PC-3 (cell line): ENCODE data around the gene SPRN. TPM values are rescaled to one million over a fixed set of nuclear protein-coding genes. Genes with fewer than 3 reads are reported as not detected.

Experiments used
- ATAC-seq: fragments of 200-7000 bp; cut with Tn5 transposase; 2 replicates; pipeline ENCODE4 v1.9.1; 2020; ENCODE audit warnings: mild to moderate bottlenecking, moderate library complexity
- BruUV-seq: library from RNA; stranded (reverse); fragments of 400-500 nt; replicated peaks from 2 replicates; lab custom pipeline; 2021; lab: Mats Ljungman, UMichigan
- CTCF ChIA-PET: fragments of 300-600 bp; sonication (Branson Sonifier 250); formaldehyde crosslinking; loops from one replicate; lab custom pipeline; 2022; ENCODE audit warnings: antibody characterized with exemption; lab: Charles Lee
- POLR2A ChIA-PET: fragments of 300-600 bp; sonication (Branson Sonifier 250); formaldehyde crosslinking; loops from one replicate; lab custom pipeline; 2022; ENCODE audit warnings: antibody characterized with exemption; ENCODE audit not compliant: unreplicated experiment; lab: Charles Lee
- DNase-seq: peaks from one replicate; pipeline ENCODE4 v3.0.0-alpha.2; 2015
- H2AFZ ChIP-seq: fragments of 300-600 bp; sonication (generic); 2 replicates; pipeline ENCODE4 v1.6.0; 2016; ENCODE audit warnings: antibody characterized with exemption, low read length
- H3F3A ChIP-seq: fragments of 300-600 bp; sonication (generic); one replicate; pipeline ENCODE4 v1.6.0; 2017; ENCODE audit warnings: antibody characterized with exemption, low read length, control low read depth, mild to moderate bottlenecking; ENCODE audit not compliant: unreplicated experiment
- H3K27ac ChIP-seq: fragments of 300-600 bp; sonication (generic); 2 replicates; pipeline ENCODE4 v1.5.1; 2016; ENCODE audit warnings: mild to moderate bottlenecking, low read length
- H3K27me3 ChIP-seq: fragments of 300-600 bp; sonication (generic); 2 replicates; pipeline ENCODE4 v1.6.1; 2016; ENCODE audit warnings: low read length, mixed read lengths
- H3K36me3 ChIP-seq: fragments of 300-600 bp; sonication (generic); 2 replicates; pipeline ENCODE4 v1.6.1; 2016; ENCODE audit warnings: low read depth, mixed run types, low read length, mixed read lengths
- H3K4me1 ChIP-seq: fragments of 300-600 bp; sonication (generic); 2 replicates; pipeline ENCODE4 v1.5.1; 2016; ENCODE audit warnings: low read length; ENCODE audit not compliant: insufficient read depth
- H3K4me2 ChIP-seq: fragments of 300-600 bp; sonication (generic); 2 replicates; pipeline ENCODE4 v1.6.0; 2016; ENCODE audit warnings: low read length
- H3K4me3 ChIP-seq: fragments of 300-600 bp; sonication (generic); 2 replicates; pipeline ENCODE4 v1.5.1; 2016; ENCODE audit warnings: mild to moderate bottlenecking, low read length, mixed read lengths
- H3K79me2 ChIP-seq: fragments of 300-600 bp; sonication (generic); 2 replicates; pipeline ENCODE4 v1.6.1; 2017; ENCODE audit warnings: low read length, mixed read lengths
- H3K9ac ChIP-seq: fragments of 300-600 bp; sonication (generic); 2 replicates; pipeline ENCODE4 v1.6.0; 2016; ENCODE audit warnings: mild to moderate bottlenecking, low read length
- H3K9me2 ChIP-seq: fragments of 300-600 bp; sonication (generic); replicated peaks from 2 replicates; pipeline ENCODE4 v1.6.1; 2016; ENCODE audit warnings: mixed run types, low read length, mixed read lengths
- H3K9me3 ChIP-seq: fragments of 300-600 bp; sonication (generic); 2 replicates; pipeline ENCODE4 v1.6.1; 2016; ENCODE audit warnings: low read length, mixed read lengths
- H4K20me1 ChIP-seq: fragments of 300-600 bp; sonication (generic); 2 replicates; pipeline ENCODE4 v1.6.1; 2016; ENCODE audit warnings: low read length, mixed read lengths
- CTCF ChIP-seq: fragments of 300-600 bp; sonication (generic); conservative IDR thresholded peaks from 2 replicates; pipeline ENCODE4 v1.5.1; 2017; ENCODE audit warnings: antibody characterized with exemption, low read depth, mild to moderate bottlenecking, low read length
- EZH2 ChIP-seq: fragments of 300-600 bp; sonication (generic); IDR thresholded peaks from one replicate; pipeline ENCODE4 v1.6.1; 2017; ENCODE audit warnings: antibody characterized with exemption, mild to moderate bottlenecking, low read length; ENCODE audit not compliant: unreplicated experiment
- EZH2phosphoT487 ChIP-seq: fragments of 300-600 bp; sonication (generic); IDR thresholded peaks from 2 replicates; pipeline ENCODE4 v1.6.1; 2018; ENCODE audit warnings: mild to moderate bottlenecking, antibody characterized with exemption, low read length, borderline replicate concordance
- intact Hi-C: fragments of 100-400 bp; cut with micrococcal nuclease; formaldehyde crosslinking; loops from 2 replicates; pipeline ENCODE4 v1.9.0; 2023
- total RNA-seq: library from RNA; depleted of rRNA; stranded (reverse); fragments of >200 nt; gene quantifications from 2 replicates; pipeline ENCODE4 v1.2.3, GENCODE V29; 2014

Gene SPRN
- total RNA-seq, 1 experiment from 2014 or later: not detected

- CTCF ChIA-PET: no interaction called here
- BruUV-seq: no TSS peak
Measured at GRCh38 chr10:133378251-133379096, 46.0 kb downstream of the SPRN start.

GRCh38 chr10:133377818-133378250 lies 46.6 kb downstream of the SPRN start:
- CTCF ChIA-PET: no interaction called here
- no peak overlapping the region for H3K27ac ChIP-seq
- peak overlapping the region; percentile 97 for H3K4me2 ChIP-seq
- no TSS peak for BruUV-seq
- H3F3A ChIP-seq: no peaks in the 10 kb centered on the region
- H3K9me3 ChIP-seq: no peaks in the 10 kb centered on the region
- peak overlapping the region; percentile 36; the same call in 1 of the 2 replicates for H3K9ac ChIP-seq
- no peaks in the 10 kb centered on the region for H4K20me1 ChIP-seq
- peak overlapping the region; percentile 75 for H3K4me3 ChIP-seq
- H3K9me2 ChIP-seq: no peaks in the 10 kb centered on the region
- DNase-seq: no peak
- POLR2A ChIA-PET: no interaction called here
- ATAC-seq: peak; percentile 3
- intact Hi-C loops: no loop called here
- peak overlapping the region; percentile 88 for H2AFZ ChIP-seq
- H3K79me2 ChIP-seq: no peaks in the 10 kb centered on the region
- TF ChIP-seq CTCF (no peak), EZH2phosphoT487 (no peak), EZH2 (no peak)
- peaks cover 3% of the 10 kb centered on the region; the same call in 1 of the 2 replicates for H3K4me1 ChIP-seq
- H3K27me3 ChIP-seq: no peaks in the 10 kb centered on the region
- no peaks in the 10 kb centered on the region for H3K36me3 ChIP-seq

More at GRCh38 chr10:133378251-133379096, 46.0 kb downstream of the SPRN start:
- no peaks in the 10 kb centered on the region for H3K36me3 ChIP-seq
- ATAC-seq (peak; percentile 61), DNase-seq (peak; percentile 27)
- H3K27ac ChIP-seq: no peak overlapping the region
- H3K79me2 ChIP-seq: no peaks in the 10 kb centered on the region
- peaks cover 3% of the 10 kb centered on the region; the same call in 1 of the 2 replicates for H3K4me1 ChIP-seq
- no peaks in the 10 kb centered on the region for H4K20me1 ChIP-seq
- no peaks in the 10 kb centered on the region for H3K9me3 ChIP-seq
- H3F3A ChIP-seq: no peaks in the 10 kb centered on the region
- intact Hi-C loops: no loop called here
- no peaks in the 10 kb centered on the region for H3K27me3 ChIP-seq
- H3K4me2 ChIP-seq: peak overlapping the region; percentile 97
- TF ChIP-seq EZH2 (no peak), CTCF (no peak), EZH2phosphoT487 (no peak)
- POLR2A ChIA-PET: interaction anchor here (0.5 to 1.0 kb wide), 2 partner anchors 11 to 30 kb away, joined by 3 to 4 read pairs; no protein-coding TSS in a partner anchor
- H3K4me3 ChIP-seq: peak overlapping the region; percentile 75
- H2AFZ ChIP-seq: peak overlapping the region; percentile 88
- peak overlapping the region; percentile 36 for H3K9ac ChIP-seq
- H3K9me2 ChIP-seq: no peaks in the 10 kb centered on the region
